ENCODE results near the gene COL18A1. TPM values are rescaled to one million over a fixed set of nuclear protein-coding genes. Genes with fewer than 3 reads are reported as not detected.
"Not testable (repeated sequence)": the region's sequence is repeated elsewhere in the genome, so short reads cannot be mapped to it uniquely, and the experiment has no call there.

Gene COL18A1
- 5.4 and 6.4 TPM in 2 replicates for total RNA-seq

GRCh38 chr21:45404730-45405270, at the start of gene COL18A1:
Gene COL18A1, plus strand, starts transcription at chr21:45405165. Its CDS starts 66 bp downstream, at chr21:45405231.
- intact Hi-C loops (cut with micrococcal nuclease), result no loop called here

GRCh38 chr21:45355573-45355972, 49.4 kb upstream of the COL18A1 start:
- intact Hi-C loops (cut with micrococcal nuclease), result no loop called here

- intact Hi-C loops (cut with micrococcal nuclease), result no loop called here
These were observed 48.7 kb upstream of the COL18A1 start for GRCh38 chr21:45356251-45356650.

GRCh38 chr21:45356653-45357435, 48.1 kb upstream of the COL18A1 start:
- intact Hi-C loops (cut with micrococcal nuclease), result no loop called here

DNA sequence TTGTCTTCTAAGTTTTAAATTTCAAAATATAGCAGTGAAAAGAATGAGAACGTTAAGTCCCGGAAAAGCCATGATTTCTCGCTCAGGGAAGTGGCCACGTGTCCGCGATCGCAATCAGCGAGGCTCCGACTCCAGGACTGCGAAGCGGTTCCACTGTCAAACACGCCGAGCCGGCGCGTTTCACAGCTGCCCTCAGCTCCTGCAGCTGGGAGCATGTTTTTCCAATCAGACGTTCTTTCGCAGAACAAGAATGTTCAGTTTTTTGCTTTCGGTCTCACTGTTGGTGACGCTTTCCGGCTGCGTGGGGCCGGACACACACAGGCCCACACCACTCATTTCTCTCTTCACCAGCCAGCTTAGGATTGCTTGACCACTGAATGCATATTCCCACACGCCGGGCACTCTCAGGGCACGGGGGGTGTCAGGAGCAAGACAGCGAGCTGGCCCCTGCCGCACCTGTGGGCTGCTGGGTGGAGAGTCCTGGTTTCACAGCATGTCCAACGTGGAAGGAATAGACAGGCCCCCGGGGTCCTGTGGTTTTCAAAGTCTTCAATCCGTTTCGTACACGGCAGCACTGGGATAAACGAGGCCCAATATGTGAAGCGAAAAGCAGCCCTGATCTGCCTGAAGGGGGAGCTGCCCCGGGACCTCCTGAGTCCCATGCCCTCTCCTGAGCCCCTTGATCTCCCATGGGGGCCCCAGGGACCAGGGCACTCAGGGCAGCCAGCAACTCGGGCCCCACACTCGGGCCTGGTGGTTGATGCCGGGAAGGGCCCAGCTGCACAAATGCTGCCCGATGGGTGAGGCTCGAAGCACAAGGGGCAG, 47.3 kb upstream of the COL18A1 start:
- intact Hi-C loops (cut with micrococcal nuclease), result no loop called here

DNA sequence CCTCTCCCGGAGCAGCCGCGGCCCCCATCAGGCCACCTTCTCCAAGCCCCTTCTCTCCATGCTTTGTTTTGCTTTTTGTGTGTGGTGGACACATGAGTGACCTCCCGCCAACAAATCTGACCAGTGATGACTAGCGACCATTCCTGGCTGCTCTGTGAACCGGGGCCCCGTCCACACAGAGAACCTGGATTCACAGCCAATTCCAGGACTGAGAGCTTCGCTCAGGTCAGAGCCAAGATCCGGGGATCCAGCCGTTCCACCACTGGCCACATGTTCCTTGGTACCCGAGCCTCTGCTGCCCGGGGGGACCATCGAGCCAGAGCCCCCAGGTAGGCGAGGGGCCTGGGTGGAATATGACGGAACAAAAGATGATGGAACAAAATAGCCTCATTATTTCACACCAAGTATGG, 46.7 kb upstream of the COL18A1 start:
- intact Hi-C loops (cut with micrococcal nuclease), result no loop called here

DNA sequence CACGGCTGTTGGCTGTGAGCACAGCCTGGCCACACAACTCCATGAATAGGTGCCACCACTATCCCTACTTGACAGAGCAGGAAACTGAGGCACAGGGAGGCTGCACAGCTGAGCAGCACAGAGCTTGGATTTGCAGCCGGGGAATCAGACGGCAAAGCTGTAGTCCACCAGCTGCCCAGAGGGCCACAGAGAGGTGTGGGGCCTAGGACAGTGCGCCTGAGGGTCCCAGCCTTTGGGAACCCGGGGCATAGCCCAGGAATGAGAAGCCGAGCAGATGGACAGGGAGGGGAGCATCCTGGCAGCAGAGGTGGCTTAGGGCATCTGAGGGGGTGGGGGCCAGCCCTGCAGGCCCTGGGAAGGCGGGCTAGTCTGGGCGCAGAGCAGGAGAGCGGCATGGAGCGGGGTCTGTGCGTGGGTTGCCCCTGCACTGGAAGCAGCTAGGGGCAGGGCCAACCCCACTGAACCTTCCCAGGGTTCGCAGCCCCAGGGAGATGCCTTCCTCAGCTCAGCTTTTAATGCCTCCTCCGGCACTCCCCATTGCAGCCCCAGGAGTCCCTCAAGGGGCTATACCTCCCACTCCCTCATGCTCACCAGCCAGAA, 46.2 kb upstream of the COL18A1 start:
- intact Hi-C loops (cut with micrococcal nuclease), result no loop called here

- intact Hi-C loops (cut with micrococcal nuclease), result no loop called here
These were observed 45.3 kb upstream of the COL18A1 start for GRCh38 chr21:45359451-45360217.

- intact Hi-C loops (cut with micrococcal nuclease), result no loop called here
These were observed 43.6 kb upstream of the COL18A1 start for GRCh38 chr21:45361033-45361997.

DNA sequence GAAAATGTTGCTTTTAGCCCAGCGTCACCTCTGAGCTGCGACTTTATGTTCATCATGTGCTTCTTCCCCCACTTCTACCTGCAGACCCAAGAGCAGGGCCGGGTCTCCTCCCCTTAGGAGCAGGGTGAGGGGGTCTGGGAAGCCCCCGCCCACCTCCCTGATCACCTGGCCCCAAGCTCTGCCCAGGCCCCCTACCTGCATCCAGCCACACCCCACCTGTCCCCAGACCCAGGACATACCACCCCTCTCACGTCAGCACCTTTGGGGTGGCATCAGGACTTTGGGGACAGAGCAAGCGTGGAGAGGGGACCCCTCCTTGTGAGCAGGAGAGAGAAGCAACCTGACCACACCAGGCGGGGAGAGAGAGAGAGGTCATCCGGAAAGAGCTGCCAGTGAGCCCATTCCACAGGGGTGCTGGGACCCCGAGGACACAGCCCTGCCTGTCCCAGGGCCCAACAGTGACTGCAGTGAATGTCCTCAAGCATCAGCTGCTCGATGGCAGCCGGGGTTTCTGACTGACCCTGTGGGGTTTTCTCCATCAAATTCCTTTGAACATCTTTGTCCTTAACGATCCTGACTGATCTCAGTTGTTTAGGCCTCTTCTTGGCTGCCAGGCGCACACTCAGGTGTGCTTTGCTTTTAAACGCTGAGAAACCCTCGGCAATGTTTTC, 42.8 kb upstream of the COL18A1 start:
- intact Hi-C loops (cut with micrococcal nuclease), result no loop called here

- intact Hi-C loops (cut with micrococcal nuclease), result no loop called here
These were observed 42.2 kb upstream of the COL18A1 start for GRCh38 chr21:45362748-45363145.

DNA sequence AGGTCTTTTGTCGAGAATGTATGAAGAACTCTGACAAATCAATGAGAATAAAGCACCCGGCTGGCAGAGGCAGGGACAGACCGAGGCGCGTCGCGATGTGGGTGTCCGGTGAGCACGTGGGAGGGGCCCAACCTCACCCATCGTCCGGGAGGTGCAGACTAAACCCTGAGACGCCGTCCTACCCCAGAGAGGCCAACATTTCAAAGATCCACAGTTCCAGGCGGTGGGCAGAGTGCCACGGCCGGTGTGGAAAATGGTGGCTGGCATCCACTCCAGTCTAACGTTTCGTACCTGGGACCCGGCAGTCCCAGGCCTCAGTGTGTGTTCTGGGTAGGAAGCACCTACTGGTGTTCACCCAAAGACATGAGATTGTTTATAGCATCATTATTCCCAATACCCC, 41.7 kb upstream of the COL18A1 start:
- intact Hi-C loops (cut with micrococcal nuclease), result not testable (repeated sequence)

GRCh38 chr21:45363921-45364467, 41.0 kb upstream of the COL18A1 start:
- intact Hi-C loops (cut with micrococcal nuclease), result no loop called here

- intact Hi-C loops (cut with micrococcal nuclease), result no loop called here
These were observed 40.3 kb upstream of the COL18A1 start for GRCh38 chr21:45364468-45365185.

DNA sequence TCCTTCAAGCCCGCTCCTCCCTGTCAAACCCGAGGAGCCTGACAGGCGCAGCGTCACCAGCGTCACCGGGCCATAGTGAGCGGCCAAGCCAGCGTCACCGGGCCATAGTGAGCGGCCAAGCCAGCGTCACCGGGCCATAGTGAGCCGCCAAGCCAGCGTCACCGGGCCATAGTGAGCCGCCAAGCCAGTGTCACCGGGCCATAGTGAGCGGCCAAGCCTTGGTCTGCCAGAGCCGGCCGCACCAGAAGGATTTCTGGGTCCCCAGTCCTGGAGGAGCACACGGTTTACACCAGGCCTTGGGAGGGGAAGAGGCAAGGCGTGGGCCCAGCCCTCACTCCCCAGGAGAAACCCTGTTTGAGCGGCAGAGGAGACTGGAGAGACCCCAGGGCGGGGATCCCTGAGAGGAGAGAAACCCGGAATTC, 39.8 kb upstream of the COL18A1 start:
- intact Hi-C loops (cut with micrococcal nuclease), result no loop called here

DNA sequence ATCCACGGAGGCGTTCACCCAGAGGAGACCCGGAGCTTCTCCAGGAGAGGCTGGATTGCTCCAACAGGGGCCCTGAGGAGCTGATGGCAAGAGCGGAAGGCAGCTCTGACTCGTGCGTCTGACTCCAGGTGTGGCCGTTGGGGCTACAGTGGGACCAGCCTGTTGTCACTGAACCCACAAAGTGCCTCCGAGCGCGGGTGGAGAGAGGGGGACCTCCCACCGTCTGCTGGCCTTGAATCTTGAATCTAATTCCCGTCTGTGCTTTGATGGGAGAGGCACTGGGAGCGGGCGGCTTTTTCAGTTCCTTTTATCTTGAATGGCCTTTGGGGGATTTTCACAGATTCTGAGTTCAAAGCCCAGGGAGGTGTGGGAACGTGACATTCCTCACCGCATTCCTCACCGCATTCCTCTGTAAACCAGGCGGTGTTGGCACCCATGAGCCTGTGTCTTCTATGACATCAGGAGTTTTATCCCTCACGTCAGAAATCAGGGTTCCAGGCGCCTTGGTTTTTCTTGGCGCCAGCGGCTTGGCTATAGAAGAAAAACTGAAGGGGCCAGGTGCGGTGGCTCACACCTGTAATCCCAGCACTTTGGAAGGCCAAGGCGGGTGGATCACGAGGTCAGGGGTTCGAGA, 39.2 kb upstream of the COL18A1 start:
- intact Hi-C loops (cut with micrococcal nuclease), result no loop called here

DNA sequence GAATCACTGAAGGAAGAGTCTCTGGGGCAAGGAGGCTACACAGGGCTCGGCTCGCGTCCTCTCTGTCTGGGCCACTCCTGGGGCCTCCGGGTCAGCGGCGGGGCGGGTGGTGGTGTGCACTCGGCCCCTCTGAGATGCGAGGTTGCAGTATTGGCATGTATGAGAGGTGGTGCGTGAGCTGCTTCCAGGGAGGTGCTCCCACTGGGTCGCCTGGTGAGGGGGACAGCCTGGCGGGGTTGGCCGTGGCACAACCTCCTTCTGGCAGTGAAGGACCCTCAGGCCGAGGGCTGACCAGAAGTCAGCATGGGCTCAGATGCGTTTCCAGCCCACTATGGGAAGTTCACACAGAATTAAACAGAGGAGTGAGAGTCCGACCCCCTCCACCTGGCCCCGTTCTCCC, 38.5 kb upstream of the COL18A1 start:
- intact Hi-C loops (cut with micrococcal nuclease), result no loop called here

DNA sequence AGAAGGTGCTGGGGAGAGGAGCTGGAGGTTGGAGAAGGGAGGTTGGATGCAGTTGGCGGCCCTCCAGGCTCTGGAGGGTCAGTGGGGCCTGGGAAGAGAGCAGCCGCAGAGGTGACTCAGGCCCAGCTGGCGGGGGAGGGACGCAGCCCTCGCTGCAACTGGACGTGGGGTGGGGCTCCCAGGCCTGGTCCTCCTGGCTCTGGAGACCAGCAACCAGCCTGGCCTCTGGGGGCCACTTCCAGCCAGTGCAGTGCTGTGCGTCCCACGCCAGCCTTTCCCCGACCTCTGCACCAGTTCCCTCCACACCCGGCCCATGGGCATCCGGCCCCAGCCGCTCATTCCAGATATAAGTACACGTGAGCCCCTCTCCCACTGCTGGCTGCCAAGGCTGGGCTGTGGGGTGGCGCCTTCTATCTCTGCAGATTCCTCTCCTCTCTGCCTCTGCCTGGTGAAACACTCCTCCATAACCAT, 38.0 kb upstream of the COL18A1 start:
- intact Hi-C loops (cut with micrococcal nuclease), result no loop called here

Measured in T-helper 2 cell treated with Interferon-gamma antibody and Interleukin-4, amounts not matched to agents 100 ng/mL and 5 ng/mL, for 36 hours (primary cell).